ENCODE results near the gene SLC23A3. TPM values are rescaled to one million over a fixed set of nuclear protein-coding genes. Genes with fewer than 3 reads are reported as not detected.

Gene SLC23A3
- polyA plus RNA-seq, 1 experiment = 0.53 TPM

DNA sequence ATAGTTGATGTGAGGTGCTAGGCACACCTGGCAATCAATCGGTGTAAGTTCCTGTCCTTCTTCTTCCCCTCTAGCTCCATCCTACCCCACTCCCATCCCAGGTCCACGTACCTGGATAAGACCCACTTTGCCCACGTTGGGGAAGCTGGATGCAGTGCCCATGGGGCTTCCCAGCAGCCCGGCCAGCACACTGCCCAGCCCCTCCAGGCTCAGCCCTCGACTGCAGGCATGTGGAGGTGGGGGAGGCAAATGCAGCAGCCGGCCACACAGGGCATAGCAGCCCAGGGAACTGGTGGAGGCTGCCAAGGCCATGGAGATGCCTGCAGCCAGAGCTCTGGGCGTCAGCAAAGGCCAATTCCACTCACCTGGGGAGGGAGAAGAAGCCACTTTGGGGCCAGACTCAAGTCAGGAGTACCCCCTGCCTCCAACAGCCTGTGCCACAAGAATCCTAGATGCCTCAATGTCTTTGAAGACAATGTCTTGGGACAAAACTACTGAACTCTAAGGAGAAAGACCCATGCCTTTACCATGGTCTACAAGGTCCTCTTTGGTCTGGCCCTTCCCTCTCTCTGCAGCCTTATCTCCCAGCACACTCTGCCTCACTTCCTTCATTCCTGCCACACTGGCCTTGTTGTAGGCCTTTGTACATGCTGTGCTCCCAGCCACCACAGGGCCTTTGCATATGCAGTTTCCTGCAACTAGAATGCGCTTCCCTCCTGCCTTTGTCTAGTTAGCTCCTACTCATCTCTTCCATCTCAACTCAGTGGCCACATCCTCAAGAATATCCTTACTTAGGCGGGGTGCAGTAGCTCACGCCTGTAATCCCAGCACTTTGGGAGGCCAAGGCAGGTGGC is 4.5 kb downstream of the SLC23A3 start:
- Histone ChIP-seq H3K9me3 (ENCODE audit: control insufficient read depth, insufficient read depth, low read length) (no peaks in the 10 kb centered on the region; the same call in 1 of the 2 replicates), H3K27ac (ENCODE audit: low read depth, low read length) (no peak overlapping the region), H3K4me3 (ENCODE audit: low read depth, low read length) (no peak overlapping the region), H3K27me3 (ENCODE audit: control insufficient read depth, insufficient read depth, low read length) (no peaks in the 10 kb centered on the region)
- ChIA-PET POLR2A (no interaction called here), CTCF (interaction anchor here (1.2 to 2.0 kb wide), 5 partner anchors 10 to 130 kb away, joined by 3 to 9 read pairs (median 5); no protein-coding TSS in a partner anchor)
- no peak for DNase-seq (ENCODE audit: low read depth, low spot score)
- TF ChIP-seq, protein P1, sequence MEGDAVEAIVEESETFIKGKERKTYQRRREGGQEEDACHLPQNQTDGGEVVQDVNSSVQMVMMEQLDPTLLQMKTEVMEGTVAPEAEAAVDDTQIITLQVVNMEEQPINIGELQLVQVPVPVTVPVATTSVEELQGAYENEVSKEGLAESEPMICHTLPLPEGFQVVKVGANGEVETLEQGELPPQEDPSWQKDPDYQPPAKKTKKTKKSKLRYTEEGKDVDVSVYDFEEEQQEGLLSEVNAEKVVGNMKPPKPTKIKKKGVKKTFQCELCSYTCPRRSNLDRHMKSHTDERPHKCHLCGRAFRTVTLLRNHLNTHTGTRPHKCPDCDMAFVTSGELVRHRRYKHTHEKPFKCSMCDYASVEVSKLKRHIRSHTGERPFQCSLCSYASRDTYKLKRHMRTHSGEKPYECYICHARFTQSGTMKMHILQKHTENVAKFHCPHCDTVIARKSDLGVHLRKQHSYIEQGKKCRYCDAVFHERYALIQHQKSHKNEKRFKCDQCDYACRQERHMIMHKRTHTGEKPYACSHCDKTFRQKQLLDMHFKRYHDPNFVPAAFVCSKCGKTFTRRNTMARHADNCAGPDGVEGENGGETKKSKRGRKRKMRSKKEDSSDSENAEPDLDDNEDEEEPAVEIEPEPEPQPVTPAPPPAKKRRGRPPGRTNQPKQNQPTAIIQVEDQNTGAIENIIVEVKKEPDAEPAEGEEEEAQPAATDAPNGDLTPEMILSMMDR (IDR thresholded peaks at IDR 0.05; ENCODE audit: low read depth, low read length) = no peak

DNA sequence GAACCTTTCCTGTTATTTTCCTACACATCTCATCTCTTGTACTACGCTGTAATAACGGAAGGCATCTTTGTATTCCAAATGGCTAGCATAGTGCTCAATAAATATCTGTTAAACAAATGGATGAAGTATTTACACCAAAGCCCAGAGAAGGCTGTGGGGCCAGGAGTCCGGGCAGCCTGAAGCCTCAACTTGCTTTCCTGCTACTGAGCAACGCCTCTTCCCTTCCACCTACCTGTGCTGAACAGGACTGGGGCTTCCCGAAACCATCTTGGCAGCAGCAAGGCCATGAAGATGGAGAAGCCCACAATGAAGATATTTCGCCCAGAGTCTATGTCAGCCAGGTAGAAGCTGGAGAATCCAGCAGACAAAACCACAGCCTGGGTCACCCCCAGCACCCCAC is 6.7 kb downstream of the SLC23A3 start:
- no peak overlapping the region for H3K4me3 ChIP-seq (ENCODE audit: low read depth, low read length)
- POLR2A ChIA-PET = no interaction called here
- TF ChIP-seq, protein P1 (IDR thresholded peaks at IDR 0.05; ENCODE audit: low read depth, low read length) = no peak
- H3K27ac ChIP-seq (ENCODE audit: low read depth, low read length) = no peak overlapping the region
- CTCF ChIA-PET = interaction anchor here (1.0 to 1.8 kb wide), 2 partner anchors 8 to 132 kb away, joined by 4 to 7 read pairs; no protein-coding TSS in a partner anchor
- no peaks in the 10 kb centered on the region for H3K27me3 ChIP-seq (ENCODE audit: control insufficient read depth, insufficient read depth, low read length)
- no peaks in the 10 kb centered on the region; the same call in 1 of the 2 replicates for H3K9me3 ChIP-seq (ENCODE audit: control insufficient read depth, insufficient read depth, low read length)
- DNase-seq (ENCODE audit: low read depth, low spot score) = no peak

DNA sequence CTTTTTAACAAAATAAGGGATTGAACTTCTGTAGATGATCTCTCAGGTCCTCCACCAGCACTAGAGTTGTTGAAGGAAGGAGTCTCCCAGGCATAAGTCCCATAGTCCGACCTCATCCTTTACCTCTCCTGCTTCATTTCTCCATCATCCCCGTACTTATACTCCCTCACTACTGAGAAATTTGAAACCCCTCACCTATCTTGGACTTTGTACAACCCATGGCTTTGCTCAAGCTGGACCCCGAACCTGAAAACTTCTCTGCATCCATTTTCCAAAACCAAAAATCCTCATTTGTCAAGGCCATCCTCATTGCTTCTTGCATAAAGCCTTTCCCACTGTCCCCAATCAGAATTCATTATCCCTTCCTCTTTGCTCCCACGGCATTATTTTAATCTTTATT is 8.7 kb downstream of the SLC23A3 start:
- Histone ChIP-seq H3K4me3 (ENCODE audit: low read depth, low read length) (peak overlapping the region; percentile 89), H3K9me3 (ENCODE audit: control insufficient read depth, insufficient read depth, low read length) (no peaks in the 10 kb centered on the region; the same call in 1 of the 2 replicates), H3K27me3 (ENCODE audit: control insufficient read depth, insufficient read depth, low read length) (no peaks in the 10 kb centered on the region), H3K27ac (ENCODE audit: low read depth, low read length) (peak overlapping the region; percentile 24)
- ChIA-PET CTCF (interaction anchor here (3.8 to 6.3 kb wide), 2 partner anchors 10 to 136 kb away, joined by 40 to 131 read pairs; partner anchors contain the start of gene SLC23A3), POLR2A (no interaction called here)
- no peak for DNase-seq (ENCODE audit: low read depth, low spot score)
- TF ChIP-seq, protein P1 (IDR thresholded peaks at IDR 0.05; ENCODE audit: low read depth, low read length) = no peak

DNA sequence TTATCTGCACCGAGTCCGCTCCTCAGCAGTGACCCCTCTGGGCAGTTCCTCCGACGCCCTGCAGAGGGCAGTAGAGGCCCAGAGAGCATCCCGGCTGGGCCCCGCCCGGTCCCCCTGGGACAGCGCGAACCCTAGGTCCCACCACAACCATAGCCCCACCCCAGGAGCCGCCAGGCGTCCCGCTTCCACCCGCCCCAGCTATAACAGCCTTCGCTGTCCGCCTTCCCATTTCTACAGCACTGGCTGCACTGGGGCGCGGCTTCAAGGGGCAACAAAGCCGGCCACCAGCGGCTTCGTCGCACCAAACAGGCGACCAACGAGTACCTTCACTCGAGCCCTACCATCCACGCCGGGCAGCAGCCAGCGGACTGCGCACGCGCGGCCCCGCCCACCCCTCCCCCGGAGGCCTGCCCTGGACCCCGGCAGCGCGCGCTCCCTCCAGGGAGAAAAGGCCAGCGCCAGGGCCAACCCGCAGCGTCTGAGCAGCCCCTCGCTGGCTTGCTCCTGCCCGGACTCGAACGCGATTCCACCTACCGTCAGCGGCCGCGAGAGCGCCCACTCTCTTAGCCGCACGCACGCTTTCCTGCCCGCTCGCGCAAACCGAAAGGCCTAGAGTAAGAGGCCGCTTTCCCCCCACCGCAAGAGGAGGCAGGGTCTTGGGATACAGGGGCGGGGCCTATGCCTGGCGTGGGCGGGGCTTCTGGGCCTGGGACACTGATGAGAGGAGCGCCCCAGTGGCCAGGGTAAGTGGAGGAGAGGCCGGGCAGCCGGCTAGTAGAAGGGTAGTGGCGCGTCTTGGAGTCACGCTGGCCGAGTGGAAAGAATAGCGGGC is 9.4 kb downstream of the SLC23A3 start, which contains the start of gene NHEJ1:
Gene NHEJ1 (minus strand): TSS at position 630 of the 832 bp plus-strand sequence. CDS start 2,453 bp downstream, outside the sequence.
- ChIA-PET POLR2A (no interaction called here), CTCF (interaction anchor here (0.8 to 13.1 kb wide), 38 partner anchors 9 to 370 kb away, joined by 3 to 250 read pairs (median 4); partner anchors contain the start of genes ANKZF1, ATG9A, CNPPD1 and DNAJB2)
- Histone ChIP-seq H3K4me3 (ENCODE audit: low read depth, low read length) (peak within 1 kb of the TSS; percentile 89), H3K27ac (ENCODE audit: low read depth, low read length) (peak within 1 kb of the TSS; percentile 90), H3K27me3 (ENCODE audit: control insufficient read depth, insufficient read depth, low read length) (no peaks in the 10 kb centered on the region), H3K9me3 (ENCODE audit: control insufficient read depth, insufficient read depth, low read length) (no peaks in the 10 kb centered on the region; the same call in 1 of the 2 replicates)
- DNase-seq (ENCODE audit: low read depth, low spot score) = peak; percentile 82
- TF ChIP-seq, protein P1 (IDR thresholded peaks at IDR 0.05; ENCODE audit: low read depth, low read length) = peak; percentile 98

Data from AG04450 (cell line).